AML-193 (cell line): Measurements from ENCODE around the gene RPA4.
"Not testable (repeated sequence)": the region's sequence is repeated elsewhere in the genome, so short reads cannot be mapped to it uniquely, and the experiment has no call there.

Experiments
- DNase-seq, 2 experiments: peaks; one replicate each; lab custom pipeline; 2025; lab: John Stamatoyannopoulos, UW

RPA4 gene

GRCh38 chrX:96883608-96884007 lies at the start of gene RPA4:
Gene RPA4, plus strand, starts transcription at chrX:96883908. Its CDS starts 403 bp downstream, at chrX:96884311.
- DNase-seq, result no peak

DNA sequence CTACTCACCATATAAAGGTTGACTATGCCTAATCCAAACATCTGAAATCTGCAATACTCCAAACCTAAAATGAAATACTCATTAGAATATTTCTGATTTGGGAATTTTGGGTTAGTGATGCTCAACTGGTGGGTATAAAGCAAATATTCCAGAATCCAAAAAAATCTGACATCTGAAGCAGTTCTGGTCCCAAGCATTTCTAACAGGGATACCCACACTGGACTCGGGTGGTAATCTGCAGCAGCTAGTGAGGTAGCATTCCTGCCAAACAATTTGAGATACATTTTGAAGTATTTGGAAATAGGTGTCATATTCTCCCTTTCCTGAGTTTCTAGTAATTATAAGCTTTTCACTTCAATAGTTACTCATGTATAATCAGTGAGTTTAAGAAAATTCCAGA lies 49.6 kb upstream of the RPA4 start:
- no peak for DNase-seq

DNA sequence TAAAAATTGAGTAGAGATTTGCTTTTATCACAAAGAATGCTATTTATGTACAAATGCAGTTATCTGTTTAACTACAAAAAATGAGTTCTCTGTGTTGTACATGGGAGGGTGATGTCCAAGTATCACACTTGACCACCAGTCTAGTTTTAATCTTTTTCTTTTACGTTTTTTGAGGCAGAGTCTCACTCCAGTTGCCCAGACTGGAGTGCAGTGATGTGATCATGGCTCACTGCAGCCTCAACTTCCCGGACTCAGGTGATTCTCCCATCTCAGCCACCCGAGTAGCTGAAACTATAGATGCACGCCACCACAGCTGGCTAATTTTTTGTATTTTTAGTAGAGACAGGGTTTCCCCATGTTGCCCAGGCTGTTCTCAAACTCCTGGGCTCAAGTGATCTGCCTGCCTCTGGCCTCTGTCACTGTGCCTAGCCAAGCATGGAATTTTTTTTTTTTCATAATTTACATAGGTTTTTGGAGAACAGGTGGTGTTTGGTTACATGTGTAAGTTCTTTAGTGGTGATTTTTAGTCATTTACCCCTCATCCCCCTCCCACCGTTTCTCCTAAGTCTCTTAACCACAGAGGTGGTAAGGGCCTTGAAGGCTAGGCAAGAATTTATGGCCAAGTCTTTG lies 47.9 kb upstream of the RPA4 start:
- no peak for DNase-seq

GRCh38 chrX:96837808-96838207 lies 45.9 kb upstream of the RPA4 start:
- DNase-seq, result no peak

DNA sequence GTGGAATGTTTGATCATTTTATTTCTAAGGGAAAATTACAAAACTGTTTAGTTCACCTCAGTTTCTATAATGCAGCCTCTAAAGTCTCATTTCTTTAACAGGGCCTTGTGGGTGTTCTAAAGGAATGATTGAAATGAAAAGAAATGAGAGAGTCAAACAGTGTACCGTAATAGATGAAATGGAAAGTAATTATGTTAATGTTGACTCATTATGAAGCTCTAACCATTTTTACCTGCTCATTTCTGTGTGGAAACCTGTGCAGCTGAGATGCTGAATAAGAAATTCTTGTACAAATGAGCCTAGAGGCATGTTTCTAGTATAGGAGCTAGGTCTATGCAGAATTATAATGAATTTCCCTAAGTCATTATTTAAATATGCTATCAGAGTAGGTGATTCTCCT lies 45.2 kb upstream of the RPA4 start:
- no peak for DNase-seq

GRCh38 chrX:96841325-96841724 lies 42.4 kb upstream of the RPA4 start:
- DNase-seq, result no peak

GRCh38 chrX:96841866-96842265 lies 41.8 kb upstream of the RPA4 start:
- DNase-seq, result not testable (repeated sequence)

DNA sequence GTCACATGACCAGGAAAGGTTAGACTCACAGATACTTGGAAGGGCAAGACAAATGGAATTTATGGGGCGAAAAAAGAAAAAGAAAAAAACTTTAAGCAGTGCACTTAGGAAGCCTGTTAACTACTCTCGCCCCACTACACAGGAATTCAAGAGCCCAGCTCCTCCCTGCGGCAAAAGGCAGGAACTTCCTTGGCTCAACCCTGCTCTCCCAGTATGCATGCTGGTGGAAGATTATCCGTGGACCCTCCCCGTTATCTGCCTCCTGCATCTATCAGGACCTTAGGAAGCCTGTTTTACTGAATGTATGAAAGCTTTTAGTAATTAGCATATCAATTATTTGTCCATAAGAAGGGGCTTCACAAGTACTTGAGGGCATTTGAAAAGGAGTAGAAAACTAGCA lies 40.1 kb upstream of the RPA4 start:
- no peak for DNase-seq

DNA sequence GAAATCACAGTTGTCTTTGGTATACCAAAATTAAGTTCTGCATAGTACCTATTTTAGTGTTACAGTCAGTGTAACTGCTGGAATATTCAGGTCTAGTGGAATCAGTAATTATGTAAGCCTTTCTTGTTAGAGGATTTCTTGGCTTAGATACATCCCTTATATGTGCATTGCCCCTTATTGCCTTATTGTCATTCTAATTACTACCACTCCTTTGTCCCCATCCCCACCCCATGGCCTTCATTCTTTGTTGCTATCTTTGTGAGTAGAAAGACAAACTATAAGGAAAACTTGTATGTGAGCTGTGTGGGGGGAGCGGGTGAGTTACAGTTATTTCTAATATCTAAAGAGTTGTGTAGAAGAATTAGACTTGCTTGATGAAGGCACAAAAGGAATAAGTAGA lies 36.9 kb upstream of the RPA4 start:
- no peak for DNase-seq

DNA sequence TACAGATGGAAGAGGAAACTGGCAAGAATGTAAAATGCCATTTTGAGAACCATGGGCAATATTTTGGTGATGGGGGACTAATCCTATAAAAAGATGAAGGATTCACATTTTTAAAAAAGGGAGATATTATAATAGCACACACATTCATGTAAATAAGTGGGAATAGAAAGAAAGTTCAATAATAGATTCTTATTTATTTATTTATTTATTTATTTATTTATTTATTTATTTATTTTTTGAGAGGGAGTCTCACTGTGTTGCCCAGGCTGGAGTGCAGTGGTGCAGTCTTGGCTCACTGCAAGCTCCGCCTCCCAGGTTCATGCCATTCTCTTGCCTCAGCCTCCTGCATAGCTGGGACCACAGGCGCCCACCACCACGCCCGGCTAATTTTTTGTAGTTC lies 24.3 kb upstream of the RPA4 start:
- not testable (repeated sequence) for DNase-seq

- peak in 1 of 2 experiments; percentile 11 for DNase-seq
These were observed 22.5 kb upstream of the RPA4 start for GRCh38 chrX:96861218-96861617.

DNA sequence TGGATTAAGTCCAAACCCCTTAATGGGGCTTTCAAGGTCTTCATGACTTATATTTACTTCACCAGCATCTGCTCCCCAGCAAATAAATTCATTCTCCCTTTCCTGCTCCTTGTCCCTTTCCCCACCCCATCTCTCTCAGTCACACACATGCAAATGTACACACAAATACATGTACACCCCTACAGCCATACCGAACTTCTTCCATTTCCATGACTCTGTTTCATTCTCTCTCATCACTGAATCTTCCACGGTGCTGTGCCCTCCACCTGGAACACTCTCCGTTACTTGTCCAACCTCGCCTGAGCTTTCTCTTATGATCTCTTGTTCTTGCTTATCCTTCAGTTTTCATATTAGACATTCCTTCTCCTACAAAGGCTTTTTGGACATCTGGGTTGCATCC lies 22.0 kb upstream of the RPA4 start:
- DNase-seq, result no peak

DNA sequence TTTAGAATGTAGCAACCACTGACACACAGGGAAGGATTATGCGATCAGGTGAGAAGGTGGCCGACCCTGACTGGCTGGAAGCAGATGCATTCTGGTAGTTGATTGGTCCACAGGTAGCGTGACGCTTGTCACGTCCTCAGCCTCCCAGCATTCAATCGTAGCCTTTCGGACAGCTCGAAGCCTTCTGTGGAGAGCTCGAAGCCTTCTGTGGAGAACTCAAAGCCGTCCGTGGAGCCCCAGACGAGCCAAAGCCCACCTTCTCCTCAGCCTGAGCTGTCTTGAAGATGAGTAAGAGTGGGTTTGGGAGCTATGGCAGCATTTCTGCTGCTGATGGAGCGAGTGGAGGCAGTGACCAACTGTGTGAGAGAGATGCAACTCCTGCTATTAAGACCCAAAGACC lies 319 bp downstream of the RPA4 start:
- DNase-seq, result no peak

DNA sequence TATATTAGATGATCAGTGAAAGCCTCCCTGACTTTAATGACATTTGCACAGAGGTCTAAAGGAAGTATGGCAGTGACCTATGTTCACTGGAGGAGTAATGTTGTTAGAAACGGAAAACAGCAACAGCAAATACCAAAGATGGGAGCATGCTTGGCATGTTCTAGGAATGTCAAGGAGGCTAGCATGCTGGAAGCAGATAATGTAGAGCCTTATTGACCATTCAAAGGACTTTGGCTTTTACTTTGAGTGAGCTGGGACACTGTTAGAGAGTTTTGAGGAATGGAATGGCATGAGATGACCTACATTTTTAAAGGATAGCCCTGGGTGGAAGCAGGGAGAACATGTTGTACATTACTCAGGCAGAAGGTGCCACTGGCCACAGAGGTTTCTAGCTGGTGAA lies 6.0 kb downstream of the RPA4 start:
- no peak for DNase-seq

- DNase-seq, result no peak
These were observed 23.0 kb downstream of the RPA4 start for GRCh38 chrX:96906741-96907140.

- DNase-seq, result no peak
These were observed 24.0 kb downstream of the RPA4 start for GRCh38 chrX:96907516-96908272.

DNA sequence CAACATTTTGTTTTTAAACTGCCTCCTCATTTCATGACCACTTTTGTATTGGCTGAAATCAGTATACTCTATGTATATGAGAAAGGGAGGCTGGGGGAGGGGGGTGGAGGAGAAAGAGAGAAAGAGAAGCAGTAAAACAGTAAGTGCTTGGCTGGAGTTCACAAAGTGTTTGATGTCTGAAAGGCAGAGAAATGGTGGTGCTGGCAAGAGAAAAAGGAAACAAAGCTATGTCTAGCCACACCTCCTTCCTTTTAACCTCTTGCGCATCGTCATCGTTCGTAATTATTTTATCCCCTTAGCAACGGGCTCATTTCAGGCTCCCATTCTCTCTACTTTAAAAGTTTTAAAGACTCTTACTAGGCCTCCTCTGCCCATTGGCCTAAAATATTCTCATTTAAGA lies 25.6 kb downstream of the RPA4 start:
- no peak for DNase-seq

GRCh38 chrX:96918864-96919263 lies 35.2 kb downstream of the RPA4 start:
- DNase-seq, result no peak

DNA sequence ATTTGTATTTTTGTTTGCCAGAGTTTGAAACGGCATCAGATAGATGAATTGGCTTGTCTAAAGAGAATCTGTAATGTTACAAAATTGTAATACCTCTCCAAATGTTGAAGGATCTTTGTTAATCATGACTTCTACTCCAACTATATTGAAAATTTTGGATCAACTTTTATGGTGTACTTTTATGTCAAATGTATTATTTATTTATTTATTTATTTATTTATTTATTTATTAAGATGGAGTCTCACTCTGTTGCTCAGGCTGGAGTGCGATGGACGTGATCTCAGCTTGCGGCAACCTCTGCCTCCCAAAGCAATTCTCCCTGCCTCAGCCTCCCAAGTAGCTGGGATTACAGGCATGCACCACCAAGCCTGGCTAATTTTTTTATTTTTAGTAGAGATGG lies 36.0 kb downstream of the RPA4 start:
- DNase-seq, result no peak

GRCh38 chrX:96924581-96924980 lies 40.9 kb downstream of the RPA4 start:
- DNase-seq, result no peak

- no peak for DNase-seq
These were observed 45.3 kb downstream of the RPA4 start for GRCh38 chrX:96929036-96929435.
